ENCODE measurements around the gene MLLT3.

GRCh38 chr9:20441166-20441565 lies 181.1 kb downstream of the MLLT3 start:
- TF ChIP-seq CTCF (IDR thresholded peaks at IDR 0.05; ENCODE audit: poor library complexity) (no peak), EZH2 (IDR thresholded peaks at IDR 0.05; ENCODE audit: borderline replicate concordance) (no peak), EZH2phosphoT487 (IDR thresholded peaks at IDR 0.05; ENCODE audit: low read depth, severe bottlenecking, unreplicated experiment) (no peak)
